Stomach (tissue), 9 donors: ENCODE measurements around the gene HLA-DMA. TPM values are rescaled to one million over a fixed set of nuclear protein-coding genes. Genes with fewer than 3 reads are reported as not detected.
A peak's percentile ranks its signal among the peaks of the same experiment; 100 is the strongest.

Experiments
- DNase-seq, 2 donors: peaks; one replicate each; pipeline versions ENCODE4 v3.0.0 to v3.0.0-alpha.2; 2013 to 2019
- H3K27ac ChIP-seq, 5 donors: fragments of 200-600 bp in 4 of 5; sonication (generic) in 4 of 5; one replicate each; pipeline ENCODE4 v1.5.1; 2013 to 2019; ENCODE audit warnings: mild to moderate bottlenecking in 1 of 5, moderate library complexity in 1 of 5
- H3K27me3 ChIP-seq, 3 donors: fragments of 200-600 bp; sonication (generic); one replicate each; pipeline ENCODE4 v1.5.1; 2017 to 2019; ENCODE audit warnings: mixed run types in 1 of 3
- H3K36me3 ChIP-seq, 4 donors: fragments of 200-600 bp; sonication (generic); 1 replicate in 3 of 4; 2 replicates in 1 of 4; pipeline ENCODE4 v1.5.1; 2016 to 2019
- H3K4me1 ChIP-seq, 4 donors: fragments of 200-600 bp; sonication (generic); one replicate each; pipeline ENCODE4 v1.5.1; 2016 to 2019
- H3K4me3 ChIP-seq, 4 donors: fragments of 200-600 bp; sonication (generic) in 3 of 4; one replicate each; pipeline ENCODE4 v1.5.1; 2016 to 2019; ENCODE audit warnings: mild to moderate bottlenecking in 1 of 4
- H3K9me3 ChIP-seq, 4 donors: fragments of 200-600 bp; sonication (generic); one replicate each; pipeline ENCODE4 v1.5.1; 2016 to 2019
- EP300 ChIP-seq: sonication (generic); formaldehyde crosslinking; IDR thresholded peaks from one replicate; pipeline ENCODE4 v1.6.1; 2017; ENCODE audit warnings: antibody characterized with exemption
- POLR2A ChIP-seq, 4 donors: fragments of 450-650 bp; IDR thresholded peaks; one replicate each; pipeline ENCODE4 v1.6.1; 2016; ENCODE audit warnings: antibody characterized with exemption in 4 of 4, control low read depth in 2 of 4, mild to moderate bottlenecking in 1 of 4, moderate library complexity in 1 of 4
- POLR2AphosphoS5 ChIP-seq, 3 donors: sonication (generic); formaldehyde crosslinking; IDR thresholded peaks; one replicate each; pipeline ENCODE4 v1.6.1; 2016; ENCODE audit warnings: antibody characterized with exemption in 3 of 3
- WGBS, 5 donors: extraction: QIAGEN DNeasy Blood & Tissue Kit in 3 of 5; methylation state at CpG; one replicate each; pipeline versions ENCODE4 v1.1.5 to v1.1.7; 2013 to 2018; 5-methylcytosine and 5-hydroxymethylcytosine counted together
- intact Hi-C: fragments of 100-400 bp; cut with DNase I; formaldehyde crosslinking; loops from one replicate; pipeline ENCODE4 v1.15.1; 2023; ENCODE audit warnings: low total_unique reads
- polyA plus RNA-seq, 3 donors: library from polyadenylated mRNA; stranded (reverse); fragments of 200-250 nt; gene quantifications; one replicate each; pipeline ENCODE4 v1.2.3, GENCODE V29; 2013
- total RNA-seq, 5 donors: library from RNA; depleted of rRNA; stranded (reverse); fragments of >200 nt; gene quantifications; one replicate each; pipeline versions ENCODE4 v1.1.0 to v1.2.3, GENCODE V29; 2014 to 2016
- TF ChIP-seq, protein P1 (sequence below), 7 experiments: fragments of 450-650 bp in 4 of 7; fragments of 200-600 bp in 3 of 7; sonication (generic) in 3 of 7; IDR thresholded peaks; one replicate each; pipeline ENCODE4 v1.5.1; 2016 to 2019; ENCODE audit warnings: antibody characterized with exemption in 7 of 7, control low read depth in 2 of 7, mild to moderate bottlenecking in 1 of 7
- donor health status: healthy with polysubstance abuse.
- donor health status: Bipolar disorder and iron deficiency.
- donor health status: healthy.

HLA-DMA gene
- total and polyA plus RNA-seq, 8 donors = 0.87 to 129 (median 32.2) TPM

DNA sequence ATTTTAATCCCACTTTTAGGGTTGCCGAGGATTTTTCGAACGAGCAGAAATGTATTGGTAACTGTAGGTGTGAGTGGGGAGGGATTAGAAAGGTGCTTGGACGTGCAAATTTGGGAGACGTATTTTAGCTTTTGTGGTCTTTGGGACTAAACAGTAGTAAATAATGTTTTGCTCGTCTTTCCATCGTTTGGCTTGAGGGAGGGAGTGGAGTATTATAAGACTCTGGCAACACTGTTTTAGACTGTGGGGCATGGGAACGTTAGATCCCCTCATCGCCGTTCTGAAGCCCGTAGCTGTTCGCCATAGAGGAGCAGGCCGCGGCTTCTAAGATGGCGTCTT lies 18.3 kb upstream of the HLA-DMA start:
- WGBS, 5 donors = 0 to 1% (median 0%) methylated on average over 15 of the region's 15 CpGs
- peaks cover 32 to 41% (median 37%) of the 10 kb centered on the region in 4 donors for H3K36me3 ChIP-seq
- H3K27me3 ChIP-seq = no peaks in the 10 kb centered on the region
- no peaks in the 10 kb centered on the region for H3K9me3 ChIP-seq
- H3K4me3 ChIP-seq = peak overlapping the region; percentile 73 to 99 (median 88)
- intact Hi-C loops = no loop called here
- no peak for DNase-seq
- H3K4me1 ChIP-seq = peaks cover 32 to 37% (median 34%) of the 10 kb centered on the region in 4 donors
- H3K27ac ChIP-seq = peak overlapping the region; percentile 93 to 100 (median 99)
- TF ChIP-seq, protein P1, sequence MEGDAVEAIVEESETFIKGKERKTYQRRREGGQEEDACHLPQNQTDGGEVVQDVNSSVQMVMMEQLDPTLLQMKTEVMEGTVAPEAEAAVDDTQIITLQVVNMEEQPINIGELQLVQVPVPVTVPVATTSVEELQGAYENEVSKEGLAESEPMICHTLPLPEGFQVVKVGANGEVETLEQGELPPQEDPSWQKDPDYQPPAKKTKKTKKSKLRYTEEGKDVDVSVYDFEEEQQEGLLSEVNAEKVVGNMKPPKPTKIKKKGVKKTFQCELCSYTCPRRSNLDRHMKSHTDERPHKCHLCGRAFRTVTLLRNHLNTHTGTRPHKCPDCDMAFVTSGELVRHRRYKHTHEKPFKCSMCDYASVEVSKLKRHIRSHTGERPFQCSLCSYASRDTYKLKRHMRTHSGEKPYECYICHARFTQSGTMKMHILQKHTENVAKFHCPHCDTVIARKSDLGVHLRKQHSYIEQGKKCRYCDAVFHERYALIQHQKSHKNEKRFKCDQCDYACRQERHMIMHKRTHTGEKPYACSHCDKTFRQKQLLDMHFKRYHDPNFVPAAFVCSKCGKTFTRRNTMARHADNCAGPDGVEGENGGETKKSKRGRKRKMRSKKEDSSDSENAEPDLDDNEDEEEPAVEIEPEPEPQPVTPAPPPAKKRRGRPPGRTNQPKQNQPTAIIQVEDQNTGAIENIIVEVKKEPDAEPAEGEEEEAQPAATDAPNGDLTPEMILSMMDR (IDR thresholded peaks at IDR 0.05) = peak in 1 of 7 experiments; percentile 3
- TF ChIP-seq POLR2AphosphoS5 (IDR thresholded peaks at IDR 0.05) = no peak

DNA sequence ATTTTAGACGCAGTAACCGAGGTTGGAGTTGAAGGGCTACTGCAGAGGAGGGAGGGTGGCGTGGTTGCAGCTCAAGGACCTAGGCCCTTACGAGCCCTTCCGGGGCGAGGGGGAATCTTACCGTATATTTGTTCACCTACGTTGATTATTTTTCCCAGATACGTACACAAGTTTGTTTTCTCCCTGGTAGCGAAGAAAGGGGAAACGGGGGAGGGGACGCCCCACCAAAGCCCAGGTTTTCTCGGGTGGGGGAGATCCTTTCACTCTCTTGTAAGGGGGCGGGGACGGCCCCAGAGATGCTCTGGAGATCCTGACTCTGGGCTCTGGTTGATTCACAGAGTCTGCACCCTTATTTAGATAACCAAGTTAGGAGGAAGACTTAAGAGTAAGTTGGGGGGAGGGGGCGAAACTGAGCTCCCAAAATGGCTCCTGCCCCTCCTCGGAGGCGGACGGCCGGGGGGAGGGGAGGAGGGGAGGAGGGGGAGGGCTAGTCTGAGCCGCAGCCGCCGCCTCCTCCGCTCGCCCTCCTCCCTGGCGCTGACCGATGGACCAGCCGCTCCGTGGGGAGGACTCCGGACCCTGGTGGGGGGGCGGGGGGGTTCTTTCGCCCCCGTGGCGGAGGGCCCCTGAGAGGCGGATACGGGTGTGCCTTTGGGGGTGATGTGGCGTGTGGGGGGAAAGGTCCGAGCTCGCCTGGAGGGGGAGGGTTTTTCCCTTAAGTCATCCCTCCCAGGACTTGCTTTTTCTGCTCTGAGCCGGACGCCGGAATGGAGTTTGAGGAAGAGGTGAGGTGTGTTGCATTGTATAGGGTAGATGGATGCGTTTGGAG lies 17.7 kb upstream of the HLA-DMA start:
- Histone ChIP-seq H3K4me3 (peak overlapping the region; percentile 73 to 99 (median 88)), H3K4me1 (peaks cover 32 to 35% (median 34%) of the 10 kb centered on the region in 4 donors), H3K27ac (peak overlapping the region; percentile 93 to 100 (median 99)), H3K9me3 (no peaks in the 10 kb centered on the region), H3K27me3 (no peaks in the 10 kb centered on the region), H3K36me3 (peaks cover 26 to 35% (median 31%) of the 10 kb centered on the region in 4 donors)
- 0 to 2% (median 1%) methylated on average over 20 to 42 of the region's 43 CpGs for WGBS, 5 donors
- no peak for TF ChIP-seq POLR2A (IDR thresholded peaks at IDR 0.05)
- no peak for TF ChIP-seq EP300
- TF ChIP-seq, protein P1 (IDR thresholded peaks at IDR 0.05) = no peak
- TF ChIP-seq POLR2AphosphoS5 (IDR thresholded peaks at IDR 0.05) = peak; percentile 3 to 63 (median 45)
- DNase-seq = peak; percentile 89 to 96
- intact Hi-C loops = no loop called here

DNA sequence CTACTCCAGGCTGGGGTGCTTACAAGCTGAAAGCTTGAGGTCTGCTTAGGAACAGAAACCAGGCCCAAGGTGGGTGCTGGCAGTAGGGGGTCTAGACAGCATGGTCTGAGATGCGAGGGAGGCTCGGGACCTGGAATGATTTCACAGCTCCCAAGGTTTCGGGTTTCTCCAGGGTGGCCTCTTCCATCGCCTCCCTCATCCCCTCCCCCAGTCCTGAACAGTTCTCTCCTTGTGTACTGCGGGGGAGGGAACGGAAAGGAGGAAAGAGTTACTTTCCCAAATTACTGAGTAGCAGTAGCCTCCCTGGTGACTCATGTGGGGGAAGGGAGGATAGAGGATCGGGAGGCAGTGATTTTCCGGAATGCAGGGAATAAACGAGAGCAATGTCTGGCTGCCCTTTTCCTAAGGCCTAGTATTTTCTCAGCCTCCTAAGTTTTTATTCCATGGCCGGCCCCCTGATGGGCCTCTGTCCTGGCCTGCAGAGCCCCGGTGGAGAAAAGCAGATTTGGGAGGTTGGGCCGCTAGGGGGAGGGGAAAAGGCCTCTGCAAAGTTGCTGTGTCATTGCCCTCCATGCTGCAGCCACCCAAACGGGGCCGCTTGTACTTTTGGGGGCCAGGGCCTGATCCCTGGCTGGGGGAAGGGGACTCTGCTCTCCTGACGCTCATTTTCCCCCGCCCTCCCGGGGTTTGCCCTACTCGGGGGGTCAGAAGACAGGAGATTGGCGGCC lies 17.0 kb upstream of the HLA-DMA start:
- H3K27me3 ChIP-seq = no peaks in the 10 kb centered on the region
- H3K4me1 ChIP-seq = peaks cover 26 to 34% (median 27%) of the 10 kb centered on the region in 4 donors
- H3K36me3 ChIP-seq = peaks cover 18 to 27% (median 23%) of the 10 kb centered on the region in 4 donors
- peak; percentile 76 to 91 for DNase-seq
- TF ChIP-seq POLR2AphosphoS5 (IDR thresholded peaks at IDR 0.05) = peak; percentile 24 to 82 (median 81)
- TF ChIP-seq, protein P1 (IDR thresholded peaks at IDR 0.05) = peak in 5 of 7 experiments; percentile 11 to 71 (median 48)
- TF ChIP-seq POLR2A (IDR thresholded peaks at IDR 0.05) = no peak
- peak; percentile 37 for TF ChIP-seq EP300
- H3K4me3 ChIP-seq = peak overlapping the region; percentile 73 to 99 (median 88)
- peak overlapping the region; percentile 93 to 100 (median 99) for H3K27ac ChIP-seq
- no peaks in the 10 kb centered on the region for H3K9me3 ChIP-seq
- intact Hi-C loops = no loop called here
- 0 to 1% (median 1%) methylated on average over 18 to 19 of the region's 19 CpGs for WGBS, 5 donors

DNA sequence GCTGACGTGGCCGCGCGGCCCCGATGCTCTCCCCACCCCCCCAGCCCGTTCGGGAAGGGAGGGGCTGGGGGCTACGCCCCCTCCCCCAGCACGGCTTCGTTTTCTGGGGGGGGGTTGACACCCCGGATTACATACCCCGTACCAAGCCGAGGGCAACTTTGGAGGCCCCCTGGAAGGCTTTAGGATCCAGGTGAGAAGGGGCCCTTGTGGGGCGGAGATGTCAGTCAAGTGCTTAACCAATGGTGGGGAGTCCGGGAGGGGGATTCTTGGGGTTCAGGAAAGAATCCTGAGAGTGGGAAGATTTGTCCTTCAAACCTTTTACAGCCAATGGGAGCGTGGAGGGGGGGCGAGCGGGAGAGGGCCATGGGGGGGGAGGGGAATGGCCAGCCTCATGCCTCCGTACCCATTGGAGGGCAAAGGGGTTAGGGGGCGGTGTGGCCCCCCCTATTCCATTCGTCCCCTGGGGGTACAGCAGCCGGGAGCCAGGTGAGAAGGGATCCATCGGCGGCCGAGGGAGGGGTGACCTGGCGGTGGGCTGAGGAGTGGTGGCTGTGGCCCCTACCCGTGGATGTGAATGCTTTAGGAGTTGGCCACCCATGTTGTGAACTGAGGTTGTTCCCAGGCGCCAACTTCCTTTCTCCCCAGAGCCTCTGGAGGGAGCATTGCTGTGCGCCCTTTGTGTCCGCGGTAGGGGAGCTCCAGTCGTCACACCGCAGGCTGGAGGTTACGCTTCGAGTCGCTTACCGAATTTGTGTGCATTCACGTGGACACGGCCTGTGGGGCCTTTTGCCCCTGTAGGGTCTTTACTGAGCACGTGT lies 16.2 kb upstream of the HLA-DMA start:
- H3K27me3 ChIP-seq = no peaks in the 10 kb centered on the region
- 0 to 1% (median 0%) methylated on average over 20 to 40 of the region's 40 CpGs for WGBS, 5 donors
- no peaks in the 10 kb centered on the region for H3K9me3 ChIP-seq
- H3K4me1 ChIP-seq = peaks cover 19 to 34% (median 20%) of the 10 kb centered on the region in 4 donors
- H3K27ac ChIP-seq = peak overlapping the region; percentile 93 to 100 (median 99)
- intact Hi-C loops = no loop called here
- peaks cover 11 to 19% (median 16%) of the 10 kb centered on the region in 4 donors for H3K36me3 ChIP-seq
- H3K4me3 ChIP-seq = peak overlapping the region; percentile 73 to 99 (median 88)
- TF ChIP-seq, protein P1 (IDR thresholded peaks at IDR 0.05) = no peak
- TF ChIP-seq POLR2AphosphoS5 (IDR thresholded peaks at IDR 0.05) (peak in 2 of 3 donors; percentile 25 to 26), POLR2A (IDR thresholded peaks at IDR 0.05) (no peak), EP300 (no peak)
- DNase-seq = peak; percentile 61 to 92
